Measurements from ENCODE around the gene NPR3.
"Not testable (repeated sequence)": the region's sequence is repeated elsewhere in the genome, so short reads cannot be mapped to it uniquely, and the experiment has no call there.

The NPR3 gene

DNA sequence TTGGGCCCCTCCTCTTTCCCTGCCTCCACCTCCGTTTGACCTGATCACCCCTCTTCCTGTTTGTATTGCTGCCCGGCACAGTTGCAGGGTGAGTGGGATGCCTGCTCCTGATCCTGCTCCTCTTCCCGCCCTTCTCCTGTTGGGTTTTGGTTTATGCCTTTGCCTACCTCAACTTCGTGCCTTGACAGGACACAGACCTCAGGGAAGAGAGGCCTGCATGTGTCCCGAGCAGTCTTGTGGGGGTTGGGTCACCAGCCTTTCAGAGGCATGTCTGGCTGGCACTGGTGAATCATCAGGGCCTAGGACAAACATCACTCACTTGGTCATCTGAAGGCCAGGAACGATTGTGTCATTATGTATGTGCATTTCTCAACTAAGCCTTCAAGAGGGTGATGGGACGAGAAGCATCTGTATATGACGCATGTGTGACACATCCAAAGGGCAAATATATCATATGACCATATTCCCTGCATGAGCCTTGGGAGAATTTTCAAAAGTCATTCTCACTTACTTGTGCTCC lies 56.9 kb downstream of the NPR3 start:
- DNase-seq (ENCODE audit: low read depth in 2 of 2): no peak

- no peak for DNase-seq (ENCODE audit: low read depth in 2 of 2)
Measured at GRCh38 chr5:32769711-32770110, 58.6 kb downstream of the NPR3 start.

GRCh38 chr5:32770444-32770843 lies 59.3 kb downstream of the NPR3 start:
- DNase-seq (ENCODE audit: low read depth in 2 of 2): no peak

GRCh38 chr5:32771037-32771436 lies 59.9 kb downstream of the NPR3 start:
- no peak for DNase-seq (ENCODE audit: low read depth in 2 of 2)

DNA sequence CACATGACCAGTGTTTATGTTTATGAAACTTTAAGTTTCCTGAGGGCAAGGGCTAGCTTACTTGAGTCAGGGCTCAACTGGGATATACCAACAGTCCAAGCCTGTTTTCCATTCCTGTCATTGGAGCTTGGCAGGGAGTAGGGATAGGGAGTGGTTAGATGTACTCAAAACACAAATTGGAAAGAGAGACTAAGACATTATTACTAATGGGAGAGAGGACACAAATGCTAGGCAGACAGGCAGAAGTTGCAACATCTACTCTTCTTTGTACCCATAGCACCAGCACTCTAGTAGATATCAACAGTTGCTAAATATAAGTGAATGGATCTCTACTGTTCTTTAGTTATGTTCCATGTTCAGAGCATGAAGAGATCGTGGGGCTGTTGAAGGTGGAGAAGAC lies 62.8 kb downstream of the NPR3 start:
- no peak for DNase-seq (ENCODE audit: low read depth in 2 of 2)

DNA sequence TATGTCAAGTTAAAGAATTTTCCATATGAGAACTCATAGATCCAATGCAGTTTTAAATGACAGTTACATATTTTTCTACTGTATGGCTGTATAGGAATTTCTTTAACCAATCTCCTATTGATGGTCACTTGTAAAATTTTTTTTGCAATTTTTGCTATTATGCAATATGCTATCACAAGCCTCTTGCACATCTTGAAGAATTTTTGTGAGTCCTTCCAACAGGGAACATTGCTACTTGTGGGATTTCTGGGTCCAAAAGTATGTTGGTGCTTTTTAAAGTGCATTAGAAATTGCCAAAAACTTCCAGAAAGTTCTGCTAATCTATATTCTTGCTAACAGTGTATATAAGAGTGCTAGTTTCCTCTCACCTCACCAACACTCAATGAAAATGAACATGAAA lies 65.1 kb downstream of the NPR3 start:
- no peak for DNase-seq (ENCODE audit: low read depth in 2 of 2)

- DNase-seq (ENCODE audit: low read depth in 2 of 2): no peak
Measured at GRCh38 chr5:32777222-32777621, 66.1 kb downstream of the NPR3 start.

DNA sequence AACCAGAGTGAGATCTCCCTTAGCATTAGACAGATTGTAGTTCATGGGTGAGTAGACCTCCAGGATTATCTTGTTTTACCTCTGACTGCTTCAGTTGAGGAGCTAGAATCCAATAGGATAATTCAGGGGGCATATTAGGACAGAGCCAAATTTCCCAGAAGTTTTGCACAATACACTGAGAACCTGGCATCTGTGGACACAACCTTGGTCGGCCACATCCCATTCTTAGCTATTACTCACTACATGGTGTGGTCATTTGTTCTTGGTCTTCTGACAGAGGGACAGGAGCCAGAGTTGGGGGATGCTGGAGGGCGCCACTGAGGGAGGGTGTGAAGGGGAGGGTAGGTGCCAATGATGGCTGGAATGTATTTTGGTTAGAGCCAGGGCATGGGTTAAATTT lies 66.6 kb downstream of the NPR3 start:
- DNase-seq (ENCODE audit: low read depth in 2 of 2): no peak

DNA sequence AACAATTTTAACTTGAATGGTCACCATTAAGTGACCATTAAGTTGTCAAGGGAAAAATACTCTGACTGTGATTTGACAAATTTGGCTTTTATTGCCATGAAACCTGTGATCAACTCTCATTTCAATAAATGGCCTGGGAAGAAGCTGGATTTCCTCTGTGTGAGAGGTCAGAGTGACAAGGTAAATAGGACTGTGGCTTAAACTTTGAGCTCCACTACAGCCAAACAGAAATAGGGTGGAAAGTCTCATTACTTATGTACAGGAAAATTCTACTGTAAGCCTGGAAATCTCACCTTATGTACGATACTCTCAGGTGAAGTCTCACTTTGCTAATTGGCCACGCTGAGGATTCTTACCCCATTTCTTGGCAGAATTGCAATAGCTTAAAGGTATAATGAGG lies 67.3 kb downstream of the NPR3 start:
- no peak for DNase-seq (ENCODE audit: low read depth in 2 of 2)

DNA sequence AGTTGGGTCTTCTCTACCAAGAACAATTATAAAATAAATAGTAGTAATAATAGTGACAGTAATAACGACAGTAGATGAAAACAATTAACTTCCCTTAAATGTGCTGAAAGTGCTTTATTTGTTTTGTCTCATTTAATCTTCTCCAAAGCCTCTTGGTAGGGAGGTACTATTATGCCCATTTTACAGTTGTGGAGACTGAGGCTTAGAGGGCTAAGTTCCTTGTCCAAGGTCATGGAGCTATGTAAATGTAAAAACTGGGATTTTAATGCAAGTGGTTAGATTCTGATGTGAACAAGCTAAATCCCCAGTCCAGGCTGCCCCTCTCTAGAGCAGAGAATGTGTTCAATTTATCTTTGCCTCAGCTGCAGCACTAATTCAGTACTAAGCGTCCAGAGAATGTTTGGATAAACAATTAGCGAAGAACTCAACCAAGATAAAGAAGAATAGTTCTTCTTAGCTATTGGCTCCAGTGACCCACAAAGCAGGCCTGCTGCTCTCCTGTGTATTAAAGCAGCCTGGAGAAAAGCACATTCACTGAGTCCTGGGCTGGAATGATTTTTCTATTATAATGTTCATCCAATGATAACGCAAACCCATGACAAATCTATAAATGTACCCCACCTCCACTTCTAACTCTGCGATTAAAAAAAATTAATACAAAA lies 68.8 kb downstream of the NPR3 start:
- no peak for DNase-seq (ENCODE audit: low read depth in 2 of 2)

DNA sequence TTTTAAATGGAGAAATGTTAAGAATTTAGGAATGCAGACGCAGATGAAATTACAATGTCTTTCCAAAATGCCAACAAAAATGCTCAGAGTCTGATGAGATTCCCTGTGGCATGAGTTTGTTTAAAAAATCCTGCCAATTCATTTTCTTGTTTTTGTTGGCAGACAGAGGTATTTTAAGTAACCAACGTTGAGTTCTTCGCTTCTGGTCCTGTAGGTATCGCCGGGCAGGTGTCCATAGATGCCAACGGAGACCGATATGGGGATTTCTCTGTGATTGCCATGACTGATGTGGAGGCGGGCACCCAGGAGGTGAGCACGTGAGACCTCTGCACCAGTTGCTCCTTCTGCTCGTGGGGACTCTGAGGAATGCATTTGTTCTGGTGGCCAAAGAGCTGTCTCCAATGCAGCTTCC lies 69.4 kb downstream of the NPR3 start:
- no peak for DNase-seq (ENCODE audit: low read depth in 2 of 2)

GRCh38 chr5:32783661-32784060 lies 72.5 kb downstream of the NPR3 start:
- no peak for DNase-seq (ENCODE audit: low read depth in 2 of 2)

- no peak for DNase-seq (ENCODE audit: low read depth in 2 of 2)
Measured at GRCh38 chr5:32785611-32786254, 74.6 kb downstream of the NPR3 start.

DNA sequence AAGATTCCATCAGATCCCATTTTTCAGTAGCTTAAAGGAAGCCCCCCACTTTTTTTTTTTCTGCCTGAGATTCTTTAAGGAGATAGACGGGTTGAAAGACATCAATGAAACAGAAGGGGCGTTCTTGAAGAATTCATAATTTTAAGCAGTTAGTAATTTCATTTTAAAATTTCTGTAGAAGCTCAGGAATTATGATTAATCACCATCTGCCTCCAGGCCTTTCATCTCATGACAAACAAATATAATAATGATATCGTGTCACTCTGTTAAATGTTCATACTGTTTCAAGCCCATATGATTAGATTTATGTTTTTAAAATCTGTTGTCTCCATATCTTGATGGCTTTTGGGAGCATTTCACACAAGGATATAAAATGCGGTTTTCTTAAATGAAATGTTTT lies 75.2 kb downstream of the NPR3 start:
- DNase-seq (ENCODE audit: low read depth in 2 of 2): no peak

GRCh38 chr5:32790411-32790951 lies 79.4 kb downstream of the NPR3 start:
- DNase-seq (ENCODE audit: low read depth in 2 of 2): no peak

DNA sequence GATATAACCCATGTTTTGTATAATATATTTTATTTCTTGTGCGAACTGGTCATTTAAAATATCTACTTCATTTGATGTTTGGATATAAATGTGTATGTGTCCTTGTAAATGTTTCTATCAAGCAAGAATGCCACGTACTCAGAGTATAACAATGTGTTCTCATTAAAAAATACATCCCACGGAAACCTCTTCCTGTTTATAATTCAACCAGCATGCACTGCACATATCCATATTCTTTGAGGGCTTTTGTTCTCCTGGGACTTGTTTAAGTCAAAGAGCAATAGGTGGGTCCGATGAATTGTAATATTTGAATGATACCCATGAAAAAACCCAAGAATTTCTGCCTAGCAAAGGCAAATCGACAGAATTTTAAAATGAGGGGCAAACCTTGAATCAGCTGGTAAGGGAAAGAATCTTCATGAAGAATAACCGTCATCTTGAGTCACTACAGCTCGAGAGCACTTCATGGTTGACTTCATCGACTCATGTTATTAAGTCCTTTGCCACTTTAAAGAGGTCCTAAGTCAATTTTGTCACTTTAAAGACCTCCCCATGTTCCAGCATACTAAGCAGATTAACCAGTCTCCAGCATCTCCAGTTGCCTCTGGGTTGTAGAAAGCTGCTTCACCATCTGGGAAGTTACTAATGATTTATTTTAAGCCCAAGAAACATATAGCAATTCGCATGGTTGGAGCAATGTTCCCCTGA lies 80.6 kb downstream of the NPR3 start:
- no peak for DNase-seq (ENCODE audit: low read depth in 2 of 2)

DNA sequence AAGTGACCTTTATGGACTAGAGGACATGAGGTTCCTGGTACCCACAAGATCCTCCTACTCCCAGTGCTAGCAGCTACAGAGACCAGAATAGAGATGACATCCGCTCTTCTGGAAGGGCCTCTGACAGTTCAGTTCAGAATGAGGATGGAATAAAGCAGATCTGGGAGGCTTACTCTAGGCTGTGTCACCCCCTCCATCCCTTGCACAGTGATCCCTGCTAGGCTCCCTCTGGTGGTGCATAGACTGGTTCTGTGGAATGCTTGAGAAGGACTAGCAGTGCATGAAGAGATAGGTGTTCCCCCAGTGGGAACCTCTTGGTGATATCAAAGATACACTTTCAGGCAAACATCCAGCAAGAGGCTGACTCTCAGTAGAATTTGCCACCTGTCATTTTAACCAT lies 83.0 kb downstream of the NPR3 start:
- DNase-seq (ENCODE audit: low read depth in 2 of 2): no peak

- DNase-seq (ENCODE audit: low read depth in 2 of 2): no peak
Measured at GRCh38 chr5:32802764-32803163, 91.6 kb downstream of the NPR3 start.

DNA sequence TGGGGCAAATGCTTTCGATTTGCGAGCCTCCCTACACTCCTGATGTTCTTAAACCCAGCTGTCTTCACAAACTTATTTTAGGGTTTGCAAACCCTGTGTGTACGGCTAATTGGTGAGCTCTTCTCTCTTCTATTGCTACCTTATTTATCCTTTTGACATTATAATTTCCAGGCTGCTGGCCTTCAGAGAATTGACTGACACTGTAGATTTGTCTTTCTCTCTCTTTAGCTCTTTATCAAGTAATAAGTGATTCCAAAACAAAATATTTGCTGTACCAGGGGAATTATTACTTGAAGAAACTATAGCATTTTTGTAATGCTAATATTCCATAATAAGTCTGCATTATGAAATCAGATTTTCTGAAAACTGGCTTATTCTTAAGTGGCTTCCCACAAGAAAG lies 92.5 kb downstream of the NPR3 start:
- DNase-seq (ENCODE audit: low read depth in 2 of 2): no peak

- DNase-seq (ENCODE audit: low read depth in 2 of 2): not testable (repeated sequence)
Measured at GRCh38 chr5:32805462-32805861, 94.3 kb downstream of the NPR3 start.

DNA sequence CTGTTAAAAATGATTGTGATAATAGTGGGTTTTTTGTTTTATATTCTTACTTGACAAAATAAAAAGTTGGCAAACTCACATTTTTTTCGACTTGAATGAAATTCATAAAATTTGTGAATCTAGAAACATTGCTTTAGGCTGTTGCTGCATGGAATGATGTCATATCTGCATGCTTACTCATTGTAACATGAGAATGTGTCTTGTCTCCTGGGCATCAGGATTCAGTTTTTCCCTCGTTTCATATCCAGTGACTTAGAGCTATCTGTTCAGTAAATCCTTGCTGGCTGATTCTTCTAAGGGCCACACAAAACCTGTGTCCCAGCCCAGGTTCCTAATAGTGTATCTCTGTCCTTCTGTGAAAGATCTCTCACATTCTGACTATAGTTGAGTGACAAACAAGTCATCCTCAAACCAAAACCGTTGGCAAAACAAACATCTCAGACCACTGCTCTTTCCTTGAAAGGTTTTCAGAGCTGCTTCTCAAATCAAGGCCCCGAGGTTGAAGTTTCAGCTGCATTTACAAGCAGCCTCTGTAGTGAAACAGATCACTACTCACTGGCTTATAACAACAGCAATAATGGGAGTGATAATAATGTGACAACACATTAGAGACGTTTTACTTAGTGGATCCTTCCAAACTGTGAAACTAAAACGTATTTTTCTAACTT lies 95.0 kb downstream of the NPR3 start:
- DNase-seq (ENCODE audit: low read depth in 2 of 2): no peak

- no peak for DNase-seq (ENCODE audit: low read depth in 2 of 2)
Measured at GRCh38 chr5:32808783-32809182, 97.7 kb downstream of the NPR3 start.

All from stimulated activated CD8-positive, alpha-beta memory T cell treated with anti-CD3 and anti-CD28 coated beads, Interleukin-2, amount 100 ng/mL, for 48 hours (primary cell).